Sigmoid colon (tissue), 4 donors: ENCODE data around the gene GRIK4.

Experiments
- CTCF ChIP-seq, 4 experiments: fragments of 450-650 bp in 3 of 4; fragments of 200-600 bp in 1 of 4; IDR thresholded peaks; one replicate each; pipeline ENCODE4 v1.5.1; 2016 to 2019; ENCODE audit warnings: antibody characterized with exemption in 4 of 4, mild to moderate bottlenecking in 3 of 4, moderate library complexity in 2 of 4
- EP300 ChIP-seq, 4 donors: sonication (generic); formaldehyde crosslinking; IDR thresholded peaks; one replicate each; pipeline ENCODE4 v1.6.1; 2017; ENCODE audit warnings: antibody characterized with exemption in 4 of 4
- POLR2A ChIP-seq, 2 donors: fragments of 450-650 bp; IDR thresholded peaks; one replicate each; pipeline ENCODE4 v1.6.1; 2016; ENCODE audit warnings: antibody characterized with exemption in 2 of 2, mild to moderate bottlenecking in 2 of 2, moderate library complexity in 2 of 2
- POLR2AphosphoS5 ChIP-seq, 4 donors: sonication (generic); formaldehyde crosslinking; IDR thresholded peaks; one replicate each; pipeline ENCODE4 v1.6.1; 2017; ENCODE audit warnings: antibody characterized with exemption in 4 of 4

DNA sequence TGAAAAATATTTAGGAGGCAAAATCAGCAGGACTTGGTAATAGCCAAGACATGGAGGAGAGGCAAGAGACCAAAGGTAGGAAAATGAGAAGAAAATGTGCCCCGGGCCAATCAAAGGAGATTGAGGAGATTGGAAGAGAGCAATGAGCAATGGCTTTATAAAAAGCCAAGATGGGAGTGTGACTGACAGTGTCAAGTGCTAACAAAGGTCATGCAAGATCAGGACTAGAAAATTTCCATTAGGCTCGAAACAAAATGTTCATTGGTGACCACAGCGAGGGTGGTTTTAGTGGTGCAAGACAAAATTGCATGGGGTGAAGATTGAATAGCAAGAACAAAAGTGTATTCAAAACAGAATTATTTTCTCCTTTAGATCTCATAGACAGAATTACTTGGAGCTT lies 467.2 kb downstream of the GRIK4 start:
- TF ChIP-seq CTCF (IDR thresholded peaks at IDR 0.05) (no peak), POLR2AphosphoS5 (IDR thresholded peaks at IDR 0.05) (no peak), POLR2A (IDR thresholded peaks at IDR 0.05) (no peak), EP300 (IDR thresholded peaks at IDR 0.05) (no peak)
